ENCODE data around the gene C2orf69.

DNA sequence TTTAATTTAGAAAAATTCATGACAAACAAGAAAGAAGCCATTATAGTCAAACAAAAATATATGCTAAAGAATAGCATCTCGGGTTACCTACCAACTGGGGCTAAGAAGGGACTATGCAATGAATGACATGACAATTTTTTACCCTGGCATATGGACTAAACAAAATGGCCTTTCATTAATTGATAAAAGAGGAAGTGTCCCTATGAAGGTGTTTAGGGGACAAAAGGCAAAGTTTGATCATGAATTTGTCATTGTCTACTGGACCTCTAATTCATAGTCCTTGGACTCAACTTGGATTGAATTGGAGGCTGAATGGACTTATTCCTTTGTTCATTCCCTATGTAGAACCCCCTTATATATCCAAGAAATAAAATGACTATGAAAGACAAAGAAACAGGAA, 57.0 kb downstream of the C2orf69 start:
- TF ChIP-seq CTCF (IDR thresholded peaks at IDR 0.05) (no peak), POLR2A (IDR thresholded peaks at IDR 0.05) (no peak)
